ENCODE results near the gene PRR15L. TPM values are rescaled to one million over a fixed set of nuclear protein-coding genes. Genes with fewer than 3 reads are reported as not detected.

Gene PRR15L
- total and polyA plus RNA-seq, 2 donors (not counting 1 experiment from before 2014, with no cell fraction given): not detected

GRCh38 chr17:47902039-47902744 is 55.5 kb downstream of the PRR15L start:
- DNase-seq (no peak), ATAC-seq (ENCODE audit: low read depth) (no peak)
- Histone ChIP-seq H3K9me3 (ENCODE audit: control extremely low read depth in 1 of 3, control insufficient read depth in 2 of 3, insufficient read depth in 1 of 3, low read length in 2 of 3) (no peaks in the 10 kb centered on the region), H3K27me3 (replicated peaks in 1 of 4; ENCODE audit: control extremely low read depth in 1 of 4, control insufficient read depth in 3 of 4, insufficient read depth in 4 of 4, low read length in 3 of 4) (no peaks in the 10 kb centered on the region), H3K36me3 (replicated peaks in 1 of 2; ENCODE audit: control extremely low read depth in 1 of 2, control insufficient read depth in 1 of 2, extremely low read depth in 1 of 2, insufficient read depth in 2 of 2, low read length in 1 of 2) (peaks cover 0 to 28% of the 10 kb centered on the region in 2 experiments), H4K20me1 (ENCODE audit: control insufficient read depth, insufficient read depth, low read length, poor library complexity, severe bottlenecking) (peaks cover 73% of the 10 kb centered on the region), H3K4me2 (replicated peaks; ENCODE audit: low read depth, low read length, poor library complexity, severe bottlenecking) (no peak overlapping the region), H3K9ac (ENCODE audit: low read length) (no peak overlapping the region), H3K4me3 (ENCODE audit: control extremely low read depth in 1 of 5, extremely low read depth in 1 of 5, insufficient read depth in 1 of 5, low read depth in 2 of 5, low read length in 4 of 5) (no peak overlapping the region), H3K27ac (ENCODE audit: low read length in 2 of 2) (no peak overlapping the region), H3K4me1 (ENCODE audit: control insufficient read depth in 2 of 2, insufficient read depth in 2 of 2, low read length in 2 of 2) (peaks cover 3 to 5% of the 10 kb centered on the region in 2 donors), H3K79me2 (ENCODE audit: control insufficient read depth, insufficient read depth, low read length) (peaks cover 98% of the 10 kb centered on the region), H2AFZ (ENCODE audit: insufficient read depth, low read depth, low read length, poor library complexity, severe bottlenecking) (no peak overlapping the region)
- Mint-ChIP-seq H3K4me1 (peaks cover 45% of the 10 kb centered on the region), H3K9me3 (ENCODE audit: insufficient read depth) (no peaks in the 10 kb centered on the region), H3K4me3 (no peak overlapping the region), H3K27ac (no peak overlapping the region), H3K27me3 (no peaks in the 10 kb centered on the region)
- ChIA-PET POLR2A (no interaction called here), CTCF (interaction anchor here (0.8 to 1.4 kb wide), 3 partner anchors 45 to 70 kb away, joined by 3 to 7 read pairs (median 3); no protein-coding TSS in a partner anchor)
- WGBS (ENCODE audit: insufficient coverage): 92% methylated on average over 4 of the region's 4 CpGs
- intact Hi-C loops (cut with micrococcal nuclease): no loop called here
- no peak for TF ChIP-seq EZH2 (IDR thresholded peaks at IDR 0.05; ENCODE audit: borderline replicate concordance, insufficient read depth, low read depth, low read length, poor library complexity, severe bottlenecking)
- TF ChIP-seq CTCF (IDR thresholded peaks at IDR 0.05): no peak

Other genes starting within 250 kb of the PRR15L start
- 8.4 and 10.8 TPM in 2 replicates for gene TBX21, start 224.6 kb downstream of the PRR15L start, total RNA-seq
- gene TBX21, start 224.6 kb downstream of the PRR15L start, polyA plus RNA-seq: 6.1 and 10.8 TPM in 2 replicates
- gene OSBPL7, start 136.1 kb downstream of the PRR15L start, total RNA-seq: 51.0 and 52.5 TPM in 2 replicates
- gene OSBPL7, start 136.1 kb downstream of the PRR15L start, polyA plus RNA-seq: 45.0 and 61.3 TPM in 2 replicates
- 34.8 and 37.4 TPM in 2 replicates for gene MRPL10, start 126.3 kb downstream of the PRR15L start, total RNA-seq
- 32.4 and 39.4 TPM in 2 replicates for gene MRPL10, start 126.3 kb downstream of the PRR15L start, polyA plus RNA-seq
- gene LRRC46, start 126.2 kb downstream of the PRR15L start, total RNA-seq: 2.2 and 2.4 TPM in 2 replicates
- 0.69 and 1.6 TPM in 2 replicates for gene LRRC46, start 126.2 kb downstream of the PRR15L start, polyA plus RNA-seq
- 47.8 and 53.8 TPM in 2 replicates for gene SCRN2, start 116.6 kb downstream of the PRR15L start, total RNA-seq
- 65.2 and 71.9 TPM in 2 replicates for gene SCRN2, start 116.6 kb downstream of the PRR15L start, polyA plus RNA-seq
- gene SP6, start 106.7 kb downstream of the PRR15L start, total RNA-seq: not detected in 2 replicates
- gene SP6, start 106.7 kb downstream of the PRR15L start, polyA plus RNA-seq: 0.04 and 0.09 TPM in 2 replicates
- 32.5 and 35.4 TPM in 2 replicates for gene SP2, start 61.6 kb downstream of the PRR15L start, total RNA-seq
- 25.4 and 27.5 TPM in 2 replicates for gene SP2, start 61.6 kb downstream of the PRR15L start, polyA plus RNA-seq
- gene PNPO, start 16.3 kb downstream of the PRR15L start, total RNA-seq: 12.4 and 14.7 TPM in 2 replicates
- gene PNPO, start 16.3 kb downstream of the PRR15L start, polyA plus RNA-seq: 7.3 and 8.0 TPM in 2 replicates
- gene CDK5RAP3, start 13.2 kb upstream of the PRR15L start, total RNA-seq: 415 and 417 TPM in 2 replicates
- 728 and 990 TPM in 2 replicates for gene CDK5RAP3, start 13.2 kb upstream of the PRR15L start, polyA plus RNA-seq
- gene COPZ2, start 79.9 kb upstream of the PRR15L start, total RNA-seq: 1.2 and 2.3 TPM in 2 replicates
- gene COPZ2, start 79.9 kb upstream of the PRR15L start, polyA plus RNA-seq: 1.0 and 1.2 TPM in 2 replicates
- gene NFE2L1, start 90.5 kb upstream of the PRR15L start, total RNA-seq: 58.1 and 66.4 TPM in 2 replicates
- gene NFE2L1, start 90.5 kb upstream of the PRR15L start, polyA plus RNA-seq: 20.4 and 25.2 TPM in 2 replicates
- 29.7 and 33.1 TPM in 2 replicates for gene CBX1, start 143.6 kb upstream of the PRR15L start, total RNA-seq
- 9.4 and 13.9 TPM in 2 replicates for gene CBX1, start 143.6 kb upstream of the PRR15L start, polyA plus RNA-seq
- 42.0 and 47.1 TPM in 2 replicates for gene SNX11, start 149.9 kb upstream of the PRR15L start, total RNA-seq
- 25.6 and 41.7 TPM in 2 replicates for gene SNX11, start 149.9 kb upstream of the PRR15L start, polyA plus RNA-seq

Measured in B cell (primary cell).